A673 (cell line): ENCODE results near the gene LMNB1.

Experiments
- EZH2 ChIP-seq: fragments of 200-600 bp; sonication (generic); IDR thresholded peaks from 2 replicates; pipeline ENCODE4 v1.6.1; 2017; ENCODE audit warnings: borderline replicate concordance, low read depth, mild to moderate bottlenecking, mixed read lengths, antibody characterized with exemption, low read length; ENCODE audit not compliant: poor library complexity, severe bottlenecking
- TF ChIP-seq, protein P1 (sequence below): fragments of 300-800, 200-600 bp; sonication (generic); conservative IDR thresholded peaks from 2 replicates; pipeline ENCODE4 v1.5.1; 2017; ENCODE audit warnings: low read depth, mild to moderate bottlenecking, antibody characterized with exemption, low read length, moderate library complexity, mixed read lengths

DNA sequence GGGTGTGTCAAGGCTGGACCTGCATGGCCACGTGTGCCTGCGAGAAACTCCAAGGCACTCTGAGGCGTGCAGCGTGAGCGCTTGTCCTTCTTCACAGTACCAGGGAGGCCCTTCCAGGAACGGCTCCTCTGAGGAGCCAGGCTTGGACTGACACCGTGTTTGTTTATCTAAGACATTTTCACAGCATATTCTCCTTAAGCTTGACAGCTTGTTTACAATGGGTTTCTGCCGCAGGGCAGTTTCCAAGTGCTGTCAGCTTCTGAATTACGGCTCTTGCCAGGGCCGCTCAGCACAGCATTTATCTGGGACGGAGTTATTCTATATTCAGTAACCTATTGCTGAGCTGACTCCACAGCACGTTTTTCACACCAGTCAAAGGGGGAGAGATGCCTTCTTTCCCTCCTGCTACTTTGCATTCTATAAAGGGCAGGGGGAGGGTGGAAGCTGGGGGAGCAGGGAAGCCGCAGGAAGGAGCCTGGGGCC lies 98.4 kb downstream of the LMNB1 start:
- TF ChIP-seq, protein P1, sequence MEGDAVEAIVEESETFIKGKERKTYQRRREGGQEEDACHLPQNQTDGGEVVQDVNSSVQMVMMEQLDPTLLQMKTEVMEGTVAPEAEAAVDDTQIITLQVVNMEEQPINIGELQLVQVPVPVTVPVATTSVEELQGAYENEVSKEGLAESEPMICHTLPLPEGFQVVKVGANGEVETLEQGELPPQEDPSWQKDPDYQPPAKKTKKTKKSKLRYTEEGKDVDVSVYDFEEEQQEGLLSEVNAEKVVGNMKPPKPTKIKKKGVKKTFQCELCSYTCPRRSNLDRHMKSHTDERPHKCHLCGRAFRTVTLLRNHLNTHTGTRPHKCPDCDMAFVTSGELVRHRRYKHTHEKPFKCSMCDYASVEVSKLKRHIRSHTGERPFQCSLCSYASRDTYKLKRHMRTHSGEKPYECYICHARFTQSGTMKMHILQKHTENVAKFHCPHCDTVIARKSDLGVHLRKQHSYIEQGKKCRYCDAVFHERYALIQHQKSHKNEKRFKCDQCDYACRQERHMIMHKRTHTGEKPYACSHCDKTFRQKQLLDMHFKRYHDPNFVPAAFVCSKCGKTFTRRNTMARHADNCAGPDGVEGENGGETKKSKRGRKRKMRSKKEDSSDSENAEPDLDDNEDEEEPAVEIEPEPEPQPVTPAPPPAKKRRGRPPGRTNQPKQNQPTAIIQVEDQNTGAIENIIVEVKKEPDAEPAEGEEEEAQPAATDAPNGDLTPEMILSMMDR = no peak
- no peak for TF ChIP-seq EZH2
